ENCODE data around the gene KCNE1.
"Not testable (repeated sequence)": the region's sequence is repeated elsewhere in the genome, so short reads cannot be mapped to it uniquely, and the experiment has no call there.

The KCNE1 gene

DNA sequence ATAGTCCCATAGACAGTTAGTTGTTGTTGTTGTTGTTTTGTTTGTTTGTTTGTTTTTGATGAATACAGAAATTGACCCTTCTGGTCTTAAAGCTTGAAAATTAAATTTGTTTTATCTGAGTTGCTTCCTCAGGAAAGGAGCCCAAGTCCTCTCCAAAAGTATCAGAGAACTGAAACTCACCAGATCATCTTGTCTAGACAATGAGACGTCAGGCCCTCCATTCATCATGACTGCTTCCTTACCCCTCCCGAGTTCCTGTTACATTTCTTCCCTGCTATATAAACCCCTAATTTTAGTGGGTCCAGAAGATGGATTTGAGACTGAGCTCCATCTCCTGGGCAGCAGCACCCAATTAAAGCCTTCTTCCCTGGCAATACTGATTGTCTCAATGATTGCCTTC lies 105.3 kb downstream of the KCNE1 start:
- not testable (repeated sequence) for DNase-seq

DNA sequence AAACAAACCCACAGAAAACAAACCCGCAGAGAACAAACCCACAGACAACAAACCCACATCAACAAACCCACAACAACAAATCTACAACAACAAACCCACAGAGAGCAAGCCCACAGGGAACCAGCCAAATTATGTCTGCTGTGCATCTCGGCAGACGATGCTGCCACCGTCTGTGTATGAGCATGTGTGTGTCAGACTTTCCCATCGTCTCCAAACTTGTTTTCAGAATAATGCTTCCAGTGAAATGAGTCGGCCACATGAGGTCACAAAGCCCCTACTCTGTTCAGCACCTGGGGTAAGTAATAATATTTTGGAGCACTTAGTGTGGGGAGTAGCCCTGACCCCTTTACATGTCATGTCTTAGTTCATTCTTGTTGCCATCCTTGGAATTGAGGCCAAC lies 105.9 kb downstream of the KCNE1 start:
- DNase-seq, result not testable (repeated sequence)

DNA sequence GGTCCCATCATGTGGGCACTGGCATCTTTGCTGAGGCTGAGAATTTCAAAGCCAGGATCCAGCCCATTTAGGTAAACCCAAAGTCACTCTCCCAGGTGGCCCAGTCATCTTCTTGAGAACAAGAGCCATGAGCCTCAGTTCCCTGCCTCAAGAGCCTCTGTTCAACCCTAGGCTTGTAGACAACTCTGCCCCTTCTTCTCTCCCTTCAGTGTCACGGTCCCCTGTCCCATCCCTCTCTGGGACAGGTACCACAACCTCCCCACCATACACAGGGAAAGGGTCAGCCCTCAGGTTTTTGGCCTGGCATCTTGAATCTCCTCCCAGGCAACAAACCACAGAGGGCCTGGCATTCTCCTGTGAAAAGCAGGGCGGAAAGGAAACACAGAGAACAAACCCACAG lies 106.3 kb downstream of the KCNE1 start:
- DNase-seq, result not testable (repeated sequence)

DNA sequence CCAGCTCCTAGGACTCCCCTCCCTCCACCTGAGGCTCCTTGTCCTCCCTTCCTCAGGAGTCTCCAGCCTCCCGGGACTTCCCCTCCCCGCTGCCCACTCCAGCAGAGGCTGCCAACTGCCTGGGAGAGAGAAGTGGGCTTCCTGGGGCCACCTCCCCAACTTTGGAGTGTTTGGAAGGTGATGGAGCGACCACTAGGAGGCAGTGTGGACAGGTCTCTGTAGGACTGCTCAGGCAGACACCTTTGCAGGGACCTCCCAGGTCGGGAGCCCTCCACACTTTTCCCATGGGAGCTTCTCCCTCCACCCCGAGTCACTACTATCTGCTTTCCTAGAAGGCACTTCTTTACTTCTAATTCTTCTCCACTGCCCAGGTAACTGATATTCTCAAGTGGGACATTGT lies 107.3 kb downstream of the KCNE1 start:
- not testable (repeated sequence) for DNase-seq

DNA sequence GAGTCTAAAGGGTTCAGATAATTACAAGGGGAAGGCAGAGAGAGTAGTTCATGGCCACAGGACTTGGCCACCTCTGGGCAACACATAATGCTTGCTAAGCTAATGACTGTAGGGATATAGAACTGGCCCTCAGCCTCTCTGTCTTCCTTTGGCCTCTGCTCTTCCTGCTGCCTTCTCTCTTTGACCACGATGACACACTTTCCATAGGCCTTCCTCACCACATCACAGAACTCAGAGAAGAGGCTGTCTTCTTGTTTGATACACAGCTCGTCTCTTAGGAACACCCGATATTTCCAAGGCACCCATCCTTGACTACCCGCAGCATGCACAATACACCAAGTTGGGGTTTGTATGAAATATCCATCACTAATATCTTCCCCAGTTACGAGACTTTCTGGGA lies 111.5 kb downstream of the KCNE1 start:
- not testable (repeated sequence) for DNase-seq

Data from kidney glomerular epithelial cell (primary cell).